GM10847 (cell line): ENCODE data around the gene TRIM24.

Source experiments
- POLR2A ChIP-seq: IDR thresholded peaks from 2 replicates; pipeline ENCODE4 v1.6.1; 2011; ENCODE audit not compliant: insufficient read length; ENCODE audit errors: extremely low read depth

TRIM24 gene

GRCh38 chr7:138618933-138619332 is 158.9 kb downstream of the TRIM24 start:
- no peak for TF ChIP-seq POLR2A

- TF ChIP-seq POLR2A, result no peak
These were observed 162.8 kb downstream of the TRIM24 start for GRCh38 chr7:138622841-138623240.

- TF ChIP-seq POLR2A, result no peak
These were observed 165.2 kb downstream of the TRIM24 start for GRCh38 chr7:138625084-138625848.

GRCh38 chr7:138625849-138626230 is 165.8 kb downstream of the TRIM24 start:
- no peak for TF ChIP-seq POLR2A

GRCh38 chr7:138626846-138627245 is 166.8 kb downstream of the TRIM24 start:
- TF ChIP-seq POLR2A, result no peak

- TF ChIP-seq POLR2A, result no peak
These were observed 167.3 kb downstream of the TRIM24 start for GRCh38 chr7:138627361-138627760.

- TF ChIP-seq POLR2A, result no peak
These were observed 170.1 kb downstream of the TRIM24 start for GRCh38 chr7:138630059-138630610.

- TF ChIP-seq POLR2A, result no peak
These were observed 172.3 kb downstream of the TRIM24 start for GRCh38 chr7:138632384-138632783.

GRCh38 chr7:138632826-138633602 is 173.0 kb downstream of the TRIM24 start:
- TF ChIP-seq POLR2A, result no peak
